ENCODE measurements around the gene CLEC1B.

The CLEC1B gene

DNA sequence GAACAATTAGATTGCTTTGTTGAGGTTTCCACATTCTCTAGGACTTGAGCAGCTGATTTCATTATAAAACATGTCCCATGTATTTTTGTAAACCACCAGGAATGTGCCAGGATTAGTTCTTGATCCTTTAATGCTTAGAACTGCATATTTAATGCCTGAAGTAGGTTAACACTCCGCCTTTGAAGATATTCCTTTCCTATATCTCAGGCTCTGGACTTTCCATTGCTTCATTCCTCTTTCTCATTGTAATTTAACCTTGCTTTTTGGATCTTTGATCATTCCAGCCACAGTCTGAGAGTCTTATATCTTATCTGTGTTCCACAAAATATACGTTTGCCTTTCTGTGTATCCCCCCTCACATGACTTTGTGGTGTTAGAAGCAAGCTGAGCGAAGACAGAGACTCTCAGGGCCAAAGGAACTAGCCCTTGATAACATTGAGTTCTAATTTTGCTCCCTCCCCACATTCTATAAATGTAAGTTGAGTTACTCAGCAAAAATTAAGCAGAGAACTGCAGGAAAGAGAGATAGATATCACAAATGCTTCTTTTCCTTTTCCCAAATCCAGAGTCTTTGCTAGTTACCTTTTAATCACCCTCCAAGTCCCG is 2.4 kb upstream of the CLEC1B start:
- no peak for TF ChIP-seq GATA2 (IDR thresholded peaks at IDR 0.05; ENCODE audit: low read depth, low read length)

DNA sequence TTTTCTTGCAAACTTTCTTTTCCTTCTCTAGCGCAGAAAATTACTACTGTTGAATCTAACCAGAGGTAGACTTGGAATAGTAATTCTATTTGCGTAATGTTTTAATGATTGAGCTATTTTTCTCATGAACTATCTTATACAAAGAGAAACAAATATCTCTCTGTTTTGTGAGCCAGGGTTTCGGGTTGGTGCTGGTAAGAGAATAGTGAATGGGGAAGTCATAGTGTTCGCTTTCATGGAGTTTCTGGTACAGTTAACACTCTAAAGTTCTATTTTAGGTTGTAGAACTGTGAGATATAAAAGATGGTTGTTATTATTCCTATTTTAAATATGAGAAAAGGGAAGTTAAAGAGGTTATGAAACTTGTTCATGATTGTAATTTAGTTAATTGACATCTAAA is 6.6 kb downstream of the CLEC1B start:
- no peak for TF ChIP-seq GATA3 (IDR thresholded peaks at IDR 0.05; ENCODE audit: low read depth, low read length)
- TF ChIP-seq GATA2 (IDR thresholded peaks at IDR 0.05; ENCODE audit: low read depth, low read length): no peak

DNA sequence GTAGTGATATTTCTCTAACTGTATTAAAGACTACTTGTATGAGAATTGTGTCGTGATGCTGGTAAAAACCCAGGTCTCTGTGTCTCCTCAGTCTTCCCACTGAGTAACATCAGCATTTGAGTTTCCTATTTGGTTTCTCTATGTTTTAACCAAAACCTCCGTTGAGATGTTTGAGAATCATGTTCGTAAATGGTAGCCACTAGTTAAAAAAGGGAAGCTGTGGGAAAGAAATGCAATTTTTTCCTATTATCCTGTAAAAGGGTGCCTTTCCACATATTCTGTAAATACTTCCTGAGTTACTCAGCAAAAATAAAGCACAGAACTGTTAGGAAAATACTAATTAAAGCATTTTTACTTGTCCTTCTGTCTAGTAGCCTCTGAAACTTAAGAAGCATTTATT is 7.0 kb downstream of the CLEC1B start:
- no peak for TF ChIP-seq GATA2 (IDR thresholded peaks at IDR 0.05; ENCODE audit: low read depth, low read length)
- no peak for TF ChIP-seq GATA3 (IDR thresholded peaks at IDR 0.05; ENCODE audit: low read depth, low read length)

DNA sequence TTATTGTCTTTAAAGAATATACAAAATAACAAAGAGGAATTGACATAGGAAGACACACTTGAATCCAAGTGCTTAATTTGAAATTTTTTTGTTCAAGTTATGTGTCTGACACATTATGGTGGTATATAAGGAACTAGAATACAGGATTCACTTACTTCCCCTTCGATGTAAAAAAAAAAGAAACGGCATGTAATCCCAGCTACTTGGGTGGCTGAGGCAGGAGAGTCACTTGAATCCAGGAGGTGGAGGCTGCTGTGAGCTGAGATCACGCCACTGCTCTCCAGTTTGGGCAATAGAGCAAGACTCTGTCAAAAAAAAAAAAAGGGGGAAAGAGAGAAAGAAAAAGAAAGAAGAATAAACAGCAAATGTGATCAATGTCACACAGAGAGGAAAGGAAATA is 18.8 kb downstream of the CLEC1B start:
- TF ChIP-seq GATA2 (IDR thresholded peaks at IDR 0.05; ENCODE audit: low read depth, low read length): no peak
- no peak for TF ChIP-seq GATA3 (IDR thresholded peaks at IDR 0.05; ENCODE audit: low read depth, low read length)

DNA sequence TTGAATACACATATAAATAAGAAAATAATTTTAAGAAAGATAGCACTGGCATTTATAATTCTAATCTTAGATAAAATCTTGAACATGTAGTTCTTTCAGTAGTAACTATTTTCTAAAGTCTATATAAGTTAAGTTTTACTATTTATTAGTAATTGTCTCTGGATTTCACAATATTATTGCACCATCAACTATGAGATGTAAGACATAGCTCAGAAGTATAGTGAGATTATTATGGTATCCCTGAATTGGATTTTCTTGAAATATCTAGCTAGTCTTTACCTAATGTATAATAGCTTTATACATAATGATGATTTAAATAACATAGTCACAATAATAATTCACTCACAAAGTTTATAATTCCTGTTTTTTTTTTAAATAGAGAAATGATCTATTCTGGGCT is 21.0 kb downstream of the CLEC1B start:
- no peak for TF ChIP-seq GATA3 (IDR thresholded peaks at IDR 0.05; ENCODE audit: low read depth, low read length)
- no peak for TF ChIP-seq GATA2 (IDR thresholded peaks at IDR 0.05; ENCODE audit: low read depth, low read length)

DNA sequence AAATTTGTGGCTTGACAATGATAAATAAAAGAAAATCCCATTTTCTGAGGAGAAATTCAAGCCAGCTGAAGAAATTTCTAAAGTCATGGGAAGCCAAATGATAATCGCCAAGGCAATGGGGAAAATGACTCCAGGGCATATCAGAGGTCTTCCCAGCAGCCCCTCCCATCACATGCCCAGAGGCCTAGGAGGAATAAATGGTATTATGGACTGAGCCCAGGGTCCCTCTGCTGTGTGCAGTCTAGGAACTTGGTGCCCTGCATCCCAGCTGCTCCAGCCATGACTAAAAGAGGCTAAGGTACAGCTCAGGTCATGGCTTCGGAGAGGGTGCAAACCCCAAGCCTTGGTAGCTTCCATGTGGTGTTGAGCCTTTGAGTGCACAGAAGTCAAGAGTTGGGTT is 23.3 kb downstream of the CLEC1B start:
- TF ChIP-seq GATA3 (IDR thresholded peaks at IDR 0.05; ENCODE audit: low read depth, low read length): no peak
- TF ChIP-seq GATA2 (IDR thresholded peaks at IDR 0.05; ENCODE audit: low read depth, low read length): no peak

DNA sequence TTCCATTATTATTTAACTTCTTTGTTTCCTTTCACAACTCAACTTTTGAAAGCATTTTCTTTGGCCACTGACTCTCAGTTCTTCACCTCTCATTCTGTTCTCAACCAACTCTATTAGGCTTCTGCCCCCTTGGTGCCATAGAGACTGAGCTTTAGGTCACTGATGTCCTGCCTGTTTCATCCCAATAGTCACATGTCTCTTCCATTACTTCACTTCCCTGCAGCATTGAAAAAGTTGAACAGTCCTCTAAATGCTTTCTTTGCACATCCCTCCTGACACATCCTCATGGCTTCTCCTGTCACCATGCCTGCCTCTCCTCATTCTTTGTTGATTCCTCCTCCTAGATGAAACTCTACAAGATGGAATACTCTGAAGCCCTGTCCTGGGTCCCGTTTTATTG is 25.0 kb downstream of the CLEC1B start:
- TF ChIP-seq GATA3 (IDR thresholded peaks at IDR 0.05; ENCODE audit: low read depth, low read length) (no peak), GATA2 (IDR thresholded peaks at IDR 0.05; ENCODE audit: low read depth, low read length) (no peak)

DNA sequence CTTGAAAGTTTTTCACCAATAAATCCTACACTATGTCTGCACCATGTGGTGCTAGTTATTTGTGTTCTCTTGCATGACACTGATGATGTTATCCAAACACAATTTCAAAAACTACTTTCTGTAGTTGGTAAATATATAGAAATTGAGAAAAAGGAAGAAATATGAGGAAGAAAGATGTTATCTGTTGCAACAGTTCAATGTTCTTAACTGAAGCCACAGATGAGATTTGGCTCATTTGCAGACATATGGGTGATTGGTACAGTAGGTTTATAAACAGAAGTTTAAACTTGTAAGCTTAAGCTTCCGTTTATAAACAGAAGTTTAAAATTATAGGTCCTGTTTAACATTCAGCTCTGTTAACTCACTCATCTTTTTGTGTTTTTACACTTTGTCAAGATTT is 27.7 kb downstream of the CLEC1B start, which contains the start of gene CLEC12A:
CLEC12A (plus strand) TSS at position 229 of the 400 bp plus-strand sequence. CDS start 188 bp downstream, outside the sequence.
- TF ChIP-seq GATA2 (IDR thresholded peaks at IDR 0.05; ENCODE audit: low read depth, low read length) (no peak), GATA3 (IDR thresholded peaks at IDR 0.05; ENCODE audit: low read depth, low read length) (no peak)

DNA sequence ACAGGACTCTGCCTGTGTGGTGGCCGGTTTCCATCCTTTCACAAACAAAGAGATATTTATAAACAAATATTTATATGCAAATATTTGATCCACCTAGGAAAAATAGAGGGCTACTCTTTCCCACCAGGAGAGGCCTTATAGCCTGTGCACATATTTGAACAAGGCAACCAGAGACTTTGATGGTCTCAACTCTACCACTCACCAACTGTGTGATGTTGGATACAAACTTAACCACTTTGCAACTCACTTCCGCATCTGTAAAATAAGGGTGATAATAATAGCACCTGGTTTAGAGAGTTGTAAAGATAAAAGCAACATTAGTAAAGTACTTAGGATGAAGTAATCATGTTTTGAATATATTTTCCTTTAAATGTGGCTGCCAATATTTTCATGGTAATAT is 29.2 kb downstream of the CLEC1B start:
- TF ChIP-seq GATA3 (IDR thresholded peaks at IDR 0.05; ENCODE audit: low read depth, low read length): no peak

DNA sequence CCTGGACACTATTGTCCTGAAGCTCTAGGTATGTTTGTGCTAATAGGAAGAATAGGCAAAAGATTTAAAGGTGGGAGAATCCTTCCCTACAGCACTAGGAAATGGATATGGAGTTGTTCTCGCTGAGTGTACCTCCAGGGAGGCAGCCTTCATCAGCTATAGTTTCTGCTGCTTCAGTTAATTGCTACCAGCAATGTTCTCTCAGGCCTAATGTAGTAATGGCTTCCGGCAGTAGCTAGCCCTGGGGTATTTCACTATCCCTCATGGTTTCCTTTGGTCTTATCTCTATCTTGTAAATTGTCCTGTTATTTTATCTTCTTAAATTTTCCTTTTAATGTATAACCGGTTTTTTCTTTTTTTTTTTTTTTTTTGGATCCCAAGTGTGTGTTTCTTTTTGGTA is 37.0 kb downstream of the CLEC1B start:
- TF ChIP-seq GATA3 (IDR thresholded peaks at IDR 0.05; ENCODE audit: low read depth, low read length) (no peak), GATA2 (IDR thresholded peaks at IDR 0.05; ENCODE audit: low read depth, low read length) (no peak)

DNA sequence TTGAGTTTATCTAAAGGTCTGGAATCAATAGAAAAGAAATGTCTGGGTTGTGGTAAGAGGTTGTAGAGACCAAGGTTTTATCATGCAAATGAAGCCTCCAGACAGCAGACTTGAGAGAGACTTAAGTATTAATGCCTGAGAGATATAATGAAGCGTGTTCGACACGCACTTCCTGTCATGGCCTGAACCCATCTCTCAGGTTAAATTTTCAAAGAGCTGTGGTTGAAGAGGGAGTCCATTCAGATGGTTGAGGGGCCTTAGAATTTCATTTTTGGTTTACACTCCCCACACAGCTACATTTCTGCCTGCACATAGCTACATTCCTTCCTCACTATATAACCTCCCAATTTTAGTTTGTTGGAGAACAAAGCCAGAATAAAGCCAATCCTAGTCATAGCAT is 37.8 kb downstream of the CLEC1B start:
- TF ChIP-seq GATA3 (IDR thresholded peaks at IDR 0.05; ENCODE audit: low read depth, low read length) (no peak), GATA2 (IDR thresholded peaks at IDR 0.05; ENCODE audit: low read depth, low read length) (no peak)

DNA sequence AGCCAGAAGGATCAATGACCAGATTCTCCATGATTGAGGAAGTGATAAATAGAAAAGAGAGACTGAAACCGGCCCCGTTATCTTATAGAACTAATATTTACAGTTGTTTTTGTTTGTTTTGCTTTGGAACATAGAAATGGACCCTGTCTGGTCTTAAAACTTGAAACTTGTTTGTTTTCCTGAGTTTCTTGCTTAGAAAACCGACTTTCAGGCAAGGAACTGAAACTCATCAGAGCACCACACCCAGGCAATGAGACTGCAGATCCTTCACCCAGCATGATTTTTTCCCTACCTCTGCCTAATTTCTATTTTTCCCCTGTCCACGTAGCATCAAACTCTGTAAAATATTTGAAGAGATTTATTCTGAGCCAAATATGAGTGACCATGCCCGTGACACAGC is 38.3 kb downstream of the CLEC1B start:
- TF ChIP-seq GATA2 (IDR thresholded peaks at IDR 0.05; ENCODE audit: low read depth, low read length): no peak
- no peak for TF ChIP-seq GATA3 (IDR thresholded peaks at IDR 0.05; ENCODE audit: low read depth, low read length)

DNA sequence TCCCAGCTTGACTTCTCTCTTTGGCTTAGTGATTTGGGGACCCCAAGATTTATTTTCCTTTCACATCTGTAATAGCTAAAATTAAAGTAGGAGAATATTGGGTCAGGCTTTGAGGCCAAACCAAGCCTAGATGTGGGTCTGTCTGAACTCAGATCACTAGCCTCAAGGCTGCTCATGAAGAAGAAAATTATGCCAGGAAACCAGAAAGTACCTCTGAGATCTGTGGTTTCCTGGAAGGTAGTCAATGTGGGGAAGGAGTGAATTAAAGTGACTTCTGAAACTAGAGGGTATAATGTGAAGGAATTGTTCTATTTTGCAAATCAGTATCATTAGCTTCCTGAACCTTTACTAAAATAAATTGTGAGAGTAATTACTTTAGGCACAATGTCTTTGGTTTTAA is 41.1 kb downstream of the CLEC1B start:
- TF ChIP-seq GATA2 (IDR thresholded peaks at IDR 0.05; ENCODE audit: low read depth, low read length) (no peak), GATA3 (IDR thresholded peaks at IDR 0.05; ENCODE audit: low read depth, low read length) (no peak)

DNA sequence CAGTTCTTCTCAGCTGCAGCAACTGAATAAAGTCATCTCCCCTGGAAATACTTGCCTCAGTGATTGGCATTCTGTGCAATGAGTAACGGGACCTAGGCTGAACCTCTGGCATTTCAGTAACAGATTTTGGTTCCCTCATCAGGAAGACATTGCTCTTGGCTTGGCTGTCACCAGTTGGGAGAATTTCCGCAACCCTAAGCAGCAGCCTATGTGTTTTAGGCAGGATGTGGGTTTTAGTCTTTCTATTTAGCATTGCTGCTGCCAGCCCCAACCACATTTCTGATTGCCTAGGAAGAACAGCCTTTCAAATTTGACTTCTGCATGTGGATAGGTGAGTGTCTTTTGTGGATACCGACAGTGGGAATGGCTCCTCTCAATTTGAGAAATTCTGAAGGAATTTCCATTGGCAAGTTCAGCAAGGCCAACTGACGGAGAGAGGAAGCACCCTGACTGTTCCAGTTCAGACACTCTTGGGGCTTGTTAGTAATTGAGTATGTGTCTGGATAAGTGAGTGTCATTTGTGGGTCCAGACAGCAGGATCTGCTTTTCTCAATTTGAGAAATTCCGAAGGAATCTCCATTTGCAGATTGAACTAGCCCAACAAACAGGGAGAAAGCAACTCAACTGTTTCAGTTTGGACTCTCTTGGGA is 47.8 kb downstream of the CLEC1B start:
- TF ChIP-seq GATA3 (IDR thresholded peaks at IDR 0.05; ENCODE audit: low read depth, low read length) (no peak), GATA2 (IDR thresholded peaks at IDR 0.05; ENCODE audit: low read depth, low read length) (no peak)

DNA sequence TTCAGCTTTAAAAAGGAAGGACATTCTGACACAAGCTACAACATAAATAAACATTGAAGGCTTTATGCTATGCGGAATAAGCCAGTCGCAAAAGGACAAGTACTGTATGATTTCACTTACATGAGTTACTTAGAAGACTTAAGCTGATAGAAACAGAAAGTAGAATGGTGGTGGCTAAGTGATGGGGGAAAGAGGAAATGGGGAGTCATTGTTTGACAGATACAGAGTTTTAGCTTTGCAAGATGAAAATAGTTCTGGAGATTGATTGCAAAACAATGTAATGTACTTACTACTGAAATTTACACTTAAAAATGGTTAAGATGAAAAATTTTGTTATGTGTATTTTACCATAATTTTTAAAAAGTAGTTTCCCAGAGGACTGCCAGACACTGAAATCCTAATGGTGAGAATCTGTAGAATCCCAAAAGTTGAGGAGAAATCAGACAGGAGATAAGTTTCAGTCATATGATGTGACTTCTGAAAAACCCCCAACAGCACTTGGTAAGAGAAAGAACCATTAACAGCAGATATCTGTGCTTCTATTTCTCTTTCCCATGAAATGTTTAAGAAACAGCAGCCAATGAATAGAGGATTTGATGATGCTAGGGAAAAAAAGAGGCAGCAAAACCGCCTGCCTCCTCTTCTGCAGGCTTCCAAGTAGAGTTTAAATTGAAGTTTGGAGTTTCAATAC is 50.2 kb downstream of the CLEC1B start:
- TF ChIP-seq GATA2 (IDR thresholded peaks at IDR 0.05; ENCODE audit: low read depth, low read length) (no peak), GATA3 (IDR thresholded peaks at IDR 0.05; ENCODE audit: low read depth, low read length) (no peak)

All from SH-SY5Y (cell line).